Astrocyte of the spinal cord (primary cell): Measurements from ENCODE around the gene NDUFB10.
"Not testable (repeated sequence)": the region's sequence is repeated elsewhere in the genome, so short reads cannot be mapped to it uniquely, and the experiment has no call there.

Source experiments
- DNase-seq: peaks from one replicate; pipeline ENCODE4 v3.0.0; 2011; ENCODE audit warnings: low read depth, low spot score
- H3K4me3 ChIP-seq: 2 replicates; pipeline ENCODE4 v1.5.1; 2011; ENCODE audit warnings: low read depth, mild to moderate bottlenecking, low read length, moderate library complexity
- CTCF ChIP-seq: IDR thresholded peaks from 2 replicates; pipeline ENCODE4 v1.5.1; 2012; ENCODE audit warnings: low read depth, mild to moderate bottlenecking, low read length, inconsistent platforms
- in situ Hi-C: cut with HindIII; loops from 2 replicates; pipeline ENCODE4 v1.10.0; 2017; ENCODE audit warnings: low sequenced_read_pairs

NDUFB10 gene

GRCh38 chr16:1919327-1919998 lies 39.9 kb upstream of the NDUFB10 start:
- TF ChIP-seq CTCF = no peak
- in situ Hi-C loops = no loop called here
- DNase-seq = no peak

GRCh38 chr16:1920122-1920521 lies 39.2 kb upstream of the NDUFB10 start:
- in situ Hi-C loops, H3K4me3 ChIP-seq, DNase-seq: not testable (repeated sequence)

More at GRCh38 chr16:1919327-1919998, 39.9 kb upstream of the NDUFB10 start:
- H3K4me3 ChIP-seq = no peak overlapping the region

GRCh38 chr16:1920727-1921171 lies 38.6 kb upstream of the NDUFB10 start:
- no peak for DNase-seq
- no peak for TF ChIP-seq CTCF
- in situ Hi-C loops = no loop called here
- H3K4me3 ChIP-seq = no peak overlapping the region

GRCh38 chr16:1922357-1922756 lies 37.0 kb upstream of the NDUFB10 start:
- no peak overlapping the region for H3K4me3 ChIP-seq
- in situ Hi-C loops = no loop called here
- DNase-seq = no peak
- no peak for TF ChIP-seq CTCF

- DNase-seq = no peak
- no peak overlapping the region for H3K4me3 ChIP-seq
- peak; percentile 53 for TF ChIP-seq CTCF
- in situ Hi-C loops = no loop called here
Measured at GRCh38 chr16:1923299-1924034, 35.9 kb upstream of the NDUFB10 start.

- in situ Hi-C loops = no loop called here
- no peak overlapping the region for H3K4me3 ChIP-seq
- DNase-seq = no peak
- TF ChIP-seq CTCF = no peak
Measured at GRCh38 chr16:1924095-1924494, 35.2 kb upstream of the NDUFB10 start.

- in situ Hi-C loops = no loop called here
- DNase-seq = no peak
- H3K4me3 ChIP-seq = no peak overlapping the region
- TF ChIP-seq CTCF = no peak
Measured at GRCh38 chr16:1926271-1926670, 33.1 kb upstream of the NDUFB10 start.
